Stimulated activated CD4-positive, alpha-beta T cell treated with anti-CD3 and anti-CD28 coated beads, Interleukin-12 subunit alpha, Interleukin-12 subunit beta, amount 100 ng/mL, for 48 hours (primary cell): ENCODE results near the gene DDX55.
A peak's percentile ranks its signal among the peaks of the same experiment; 100 is the strongest.
"Not testable (repeated sequence)": the region's sequence is repeated elsewhere in the genome, so short reads cannot be mapped to it uniquely, and the experiment has no call there.

Experiments used
- DNase-seq, 3 donors: peaks; one replicate each; pipeline ENCODE4 v3.0.0-alpha.2; 2020; ENCODE audit warnings: low read depth in 2 of 3, low spot score in 1 of 3

Gene DDX55

GRCh38 chr12:123601602-123602489 is at the start of gene DDX55:
Gene DDX55 (plus strand): TSS chr12:123602099. CDS start chr12:123602149, 50 bp downstream.
- DNase-seq: peak; percentile 69 to 80 (median 75)

- DNase-seq: not testable (repeated sequence)
These were observed 47.8 kb upstream of the DDX55 start for GRCh38 chr12:123554136-123554535.

GRCh38 chr12:123554843-123555242 is 47.1 kb upstream of the DDX55 start:
- not testable (repeated sequence) for DNase-seq

- DNase-seq: not testable (repeated sequence)
These were observed 43.4 kb upstream of the DDX55 start for GRCh38 chr12:123558487-123558886.

GRCh38 chr12:123559468-123559867 is 42.4 kb upstream of the DDX55 start:
- no peak for DNase-seq

GRCh38 chr12:123571343-123571813 is 30.5 kb upstream of the DDX55 start:
- DNase-seq: no peak

- no peak for DNase-seq
These were observed 29.5 kb upstream of the DDX55 start for GRCh38 chr12:123572391-123572790.

GRCh38 chr12:123573870-123574269 is 28.0 kb upstream of the DDX55 start:
- DNase-seq: no peak

- no peak for DNase-seq
These were observed 25.3 kb upstream of the DDX55 start for GRCh38 chr12:123576611-123577010.

GRCh38 chr12:123578243-123578642 is 23.7 kb upstream of the DDX55 start:
- DNase-seq: no peak

GRCh38 chr12:123578829-123579228 is 23.1 kb upstream of the DDX55 start:
- not testable (repeated sequence) for DNase-seq

GRCh38 chr12:123580772-123581171 is 21.1 kb upstream of the DDX55 start:
- DNase-seq: no peak

- no peak for DNase-seq
These were observed 10.0 kb upstream of the DDX55 start for GRCh38 chr12:123591702-123592481.

GRCh38 chr12:123595729-123596128 is 6.2 kb upstream of the DDX55 start:
- DNase-seq: no peak

GRCh38 chr12:123597100-123597499 is 4.8 kb upstream of the DDX55 start:
- no peak for DNase-seq

GRCh38 chr12:123598522-123598921 is 3.4 kb upstream of the DDX55 start:
- DNase-seq: no peak

GRCh38 chr12:123599310-123599709 is 2.6 kb upstream of the DDX55 start:
- DNase-seq: no peak

GRCh38 chr12:123599721-123600120 is 2.2 kb upstream of the DDX55 start:
- no peak for DNase-seq

GRCh38 chr12:123602651-123603195 is 824 bp downstream of the DDX55 start:
- DNase-seq: no peak

- DNase-seq: not testable (repeated sequence)
These were observed 1.6 kb downstream of the DDX55 start for GRCh38 chr12:123603495-123603894.

GRCh38 chr12:123607756-123608155 is 5.9 kb downstream of the DDX55 start:
- no peak for DNase-seq

GRCh38 chr12:123608182-123608581 is 6.3 kb downstream of the DDX55 start:
- no peak for DNase-seq
